DMS 273 (cell line): ENCODE data around the gene TEX36.
"Not testable (repeated sequence)": the region's sequence is repeated elsewhere in the genome, so short reads cannot be mapped to it uniquely, and the experiment has no call there.

Experiments
- DNase-seq: peaks from one replicate; lab custom pipeline; 2025; ENCODE audit not compliant: unreplicated experiment; lab: John Stamatoyannopoulos, UW

TEX36 gene

DNA sequence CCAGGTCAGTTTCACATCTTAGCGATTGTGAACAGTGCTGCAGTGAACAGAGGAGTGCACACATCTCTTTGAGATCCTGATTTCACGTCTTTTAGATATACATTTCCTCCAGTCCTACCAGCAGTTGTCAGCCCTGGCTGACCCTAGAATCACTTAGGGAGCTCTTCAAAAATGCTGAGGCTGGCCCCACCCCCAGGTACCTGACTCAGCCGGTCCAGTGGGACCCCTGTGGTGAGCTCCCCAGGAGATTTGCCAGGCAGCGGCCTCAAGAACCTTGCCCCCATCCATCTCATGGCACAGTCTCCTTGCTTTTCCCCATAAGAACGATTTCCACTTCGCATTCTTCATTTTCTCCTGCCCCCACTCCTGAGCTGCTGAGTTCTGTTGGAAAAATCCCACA lies 45.5 kb downstream of the TEX36 start:
- no peak for DNase-seq

DNA sequence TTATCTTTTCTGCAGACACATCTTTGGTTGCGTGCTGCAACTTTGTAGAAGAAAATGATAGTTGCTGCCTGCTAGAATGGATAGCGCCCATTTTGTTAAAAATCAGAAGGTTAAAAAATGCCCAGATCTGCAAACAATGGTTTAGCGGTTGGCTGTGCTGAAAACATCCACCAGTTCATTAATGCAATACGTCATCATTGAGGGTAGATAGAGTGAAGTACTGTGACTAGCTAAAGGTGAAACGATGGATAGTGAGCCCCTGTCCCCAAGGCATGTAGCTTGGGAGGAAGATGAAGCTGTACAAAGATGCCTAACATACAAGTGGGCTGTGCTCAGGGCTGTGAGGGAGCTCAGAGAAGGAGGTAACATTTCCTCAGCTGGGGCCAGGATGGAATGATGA lies 48.4 kb downstream of the TEX36 start:
- no peak for DNase-seq

DNA sequence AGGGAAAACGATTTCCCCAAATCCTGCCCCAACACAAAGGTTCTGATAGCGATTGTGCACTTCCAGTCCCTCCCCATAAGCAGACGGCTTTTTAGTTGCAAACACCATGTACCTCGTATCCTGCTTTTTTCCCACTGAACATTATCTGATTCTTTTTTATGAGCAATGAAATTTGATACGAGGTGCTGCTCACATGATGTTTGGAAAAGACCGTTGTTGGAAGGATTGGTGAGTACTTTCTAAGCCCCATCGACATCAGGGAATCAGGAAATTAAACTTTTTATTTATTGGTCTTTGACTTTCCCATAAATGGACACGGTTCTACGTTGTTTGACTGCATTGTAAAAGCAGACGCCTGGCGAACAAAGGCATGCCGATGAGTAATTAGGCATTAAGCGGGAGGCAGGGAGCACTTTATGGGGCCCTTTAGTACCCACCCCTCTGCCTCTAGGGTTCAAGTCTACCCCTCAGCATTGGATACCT lies 49.4 kb downstream of the TEX36 start:
- DNase-seq, result peak; percentile 14

DNA sequence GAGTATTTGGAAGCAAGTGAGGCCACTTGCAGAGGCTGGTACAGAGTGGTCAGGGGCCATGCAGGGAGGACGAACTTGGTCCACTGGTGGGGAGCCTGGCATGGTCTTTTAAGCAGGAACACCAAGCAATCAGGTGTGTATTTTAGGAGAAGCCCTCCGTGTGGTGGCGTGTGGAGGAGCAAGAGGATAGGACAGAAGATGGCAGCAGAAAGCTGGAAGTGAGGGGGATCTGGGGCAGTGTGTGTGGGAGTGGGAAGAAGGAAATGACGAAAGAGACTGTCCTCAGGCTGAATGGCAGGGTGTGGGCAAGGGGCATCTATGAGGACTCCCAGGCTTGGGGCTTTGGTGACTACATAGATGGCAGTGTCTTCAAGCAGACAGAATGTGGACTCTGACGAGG lies 51.2 kb downstream of the TEX36 start:
- DNase-seq, result no peak

DNA sequence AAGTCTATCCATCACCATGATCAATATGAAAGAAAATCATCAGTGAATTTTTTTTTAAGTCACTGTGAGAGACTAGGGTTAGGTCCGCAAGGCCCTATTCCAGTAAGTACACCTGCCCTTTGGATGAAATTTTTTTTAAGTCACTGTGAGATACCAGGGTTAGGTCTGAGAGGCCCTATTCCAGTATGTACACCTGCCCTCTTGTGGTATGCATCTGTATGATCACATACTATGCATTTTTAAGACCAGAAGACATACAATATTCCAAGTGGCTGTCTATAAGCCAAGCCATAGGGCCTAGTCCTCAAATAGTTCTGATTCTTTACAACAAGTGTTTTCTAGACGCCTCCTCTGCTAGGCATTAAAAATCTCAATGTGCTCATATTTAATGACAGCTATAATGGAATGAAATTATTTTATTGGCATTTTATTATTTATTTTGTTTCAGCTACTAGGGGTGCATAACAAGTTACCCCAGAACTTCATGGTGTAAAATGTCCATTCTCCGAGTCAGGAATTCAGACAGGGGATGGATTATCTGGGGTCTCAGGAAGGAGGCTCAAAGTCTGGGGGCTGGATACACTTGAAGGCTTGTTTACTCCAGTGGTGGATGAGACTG lies 53.1 kb downstream of the TEX36 start:
- peak; percentile 51 for DNase-seq

- no peak for DNase-seq
These were observed 54.6 kb downstream of the TEX36 start for GRCh38 chr10:125628104-125629049.

DNA sequence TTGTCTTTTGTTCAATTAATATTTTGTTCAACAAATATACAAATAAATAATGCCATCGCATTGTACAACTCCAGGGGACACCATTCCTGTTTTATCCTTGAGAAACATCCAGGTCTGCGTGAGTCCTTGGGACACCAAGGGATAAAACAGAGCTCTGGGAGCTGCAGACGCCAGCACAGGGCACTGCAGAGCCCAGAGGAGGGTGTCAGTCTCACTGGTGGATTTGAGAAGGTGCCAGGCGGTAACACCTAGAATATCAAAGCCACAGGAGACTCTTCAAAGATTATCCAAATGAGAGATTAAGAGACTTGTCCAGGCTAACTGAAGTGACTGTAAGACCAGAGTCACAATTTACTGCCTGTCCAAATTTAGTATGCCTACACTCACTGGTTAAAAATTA lies 55.3 kb downstream of the TEX36 start:
- no peak for DNase-seq

DNA sequence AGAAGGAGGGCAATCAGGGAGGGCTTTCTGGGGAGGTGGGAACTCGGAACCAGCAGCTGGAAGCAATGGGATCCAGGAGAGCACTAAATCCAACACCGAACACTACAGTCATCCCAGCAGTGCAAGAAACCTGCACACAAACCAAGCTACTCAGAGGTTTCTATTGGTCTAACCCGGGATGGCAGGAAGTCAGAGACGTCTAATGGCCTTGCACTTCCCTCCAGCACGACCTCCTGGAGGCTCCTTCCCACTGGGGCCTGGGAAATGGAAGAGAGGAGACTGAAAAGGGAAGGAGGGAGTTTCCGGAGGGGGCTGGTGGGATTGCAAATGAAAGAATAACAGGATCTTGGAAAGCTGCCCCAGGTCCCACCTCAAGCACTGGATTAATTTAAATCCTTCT lies 56.3 kb downstream of the TEX36 start:
- DNase-seq, result no peak

- no peak for DNase-seq
These were observed 57.4 kb downstream of the TEX36 start for GRCh38 chr10:125625586-125625985.

- no peak for DNase-seq
These were observed 58.2 kb downstream of the TEX36 start for GRCh38 chr10:125624800-125625199.

- no peak for DNase-seq
These were observed 61.9 kb downstream of the TEX36 start for GRCh38 chr10:125621052-125621451.

DNA sequence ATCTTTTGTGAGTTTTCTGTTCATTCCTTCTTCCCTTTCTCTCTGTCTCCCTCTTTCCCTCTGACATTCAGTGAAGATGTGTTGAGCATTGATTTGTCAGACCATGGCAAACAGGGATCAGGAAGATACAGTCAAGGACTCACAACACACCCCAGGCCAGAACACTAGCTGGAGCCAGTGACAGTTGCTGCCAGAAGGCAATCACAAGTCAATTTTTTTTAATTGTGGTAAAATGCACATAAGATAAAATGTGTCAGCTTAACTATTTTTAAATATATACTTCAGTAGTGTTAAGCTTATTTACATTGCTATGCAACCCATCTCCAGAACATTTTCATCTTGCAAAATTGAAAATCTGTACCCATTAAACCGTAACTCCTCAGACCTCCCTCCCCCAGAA lies 62.6 kb downstream of the TEX36 start:
- DNase-seq, result no peak

GRCh38 chr10:125613062-125613461 lies 69.9 kb downstream of the TEX36 start:
- not testable (repeated sequence) for DNase-seq

DNA sequence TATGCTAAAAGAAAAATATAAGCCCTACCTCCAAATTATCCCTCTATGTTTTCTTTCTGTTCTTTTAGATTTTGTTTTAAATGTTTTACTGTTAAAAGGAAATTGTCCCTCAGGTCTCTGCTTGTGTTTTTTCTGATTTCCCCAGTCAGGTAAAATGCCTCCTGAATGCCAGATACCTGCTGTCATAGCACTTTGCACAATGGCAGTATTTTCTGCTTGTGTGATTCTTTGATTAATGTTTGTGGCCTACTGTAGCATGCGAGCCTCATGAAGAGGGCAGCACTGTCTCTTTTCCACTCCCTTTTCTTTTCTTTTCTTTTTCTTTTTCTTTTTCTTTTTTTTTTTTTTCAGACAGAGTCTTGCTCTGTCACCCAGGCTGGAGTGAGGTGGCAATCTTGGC lies 71.2 kb downstream of the TEX36 start:
- DNase-seq, result no peak

GRCh38 chr10:125611216-125611615 lies 71.7 kb downstream of the TEX36 start:
- no peak for DNase-seq

DNA sequence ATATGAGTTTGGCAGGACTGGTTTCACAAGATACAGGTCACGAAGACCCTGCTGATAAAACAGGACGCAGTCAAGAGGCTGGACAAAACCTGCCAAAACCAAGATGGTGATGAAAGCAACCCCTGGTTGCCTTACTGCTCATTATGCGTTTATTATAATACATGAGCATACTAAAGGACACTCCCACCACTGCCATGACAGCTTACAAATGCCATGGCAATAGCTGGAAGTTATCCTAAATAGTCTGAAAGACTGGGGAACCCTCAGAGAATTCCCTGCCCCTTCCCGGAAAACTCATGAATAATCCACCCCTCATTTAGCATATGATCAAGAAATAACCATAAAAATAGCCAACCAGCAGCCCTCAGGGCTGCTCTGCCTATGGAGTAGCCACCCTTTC lies 73.1 kb downstream of the TEX36 start:
- DNase-seq, result no peak

DNA sequence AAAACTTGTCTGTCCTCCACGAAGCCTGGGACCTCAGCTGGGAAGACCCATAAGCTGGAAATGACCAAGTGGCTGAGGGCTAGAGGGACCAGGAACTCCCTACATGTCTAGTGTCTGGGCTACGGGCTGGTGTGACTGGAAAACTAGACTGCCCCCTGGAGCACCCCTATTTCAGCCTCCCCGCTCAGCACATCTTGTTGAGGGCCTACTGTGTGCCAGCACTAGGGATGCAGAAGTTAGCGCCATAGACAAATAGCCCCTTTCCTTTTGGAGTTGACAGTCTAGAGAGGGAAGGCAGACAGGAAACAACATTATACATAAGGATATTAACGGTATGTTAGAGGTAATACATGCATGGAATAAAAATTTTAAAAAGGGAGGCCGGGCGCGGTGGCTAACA lies 74.5 kb downstream of the TEX36 start:
- DNase-seq, result no peak

DNA sequence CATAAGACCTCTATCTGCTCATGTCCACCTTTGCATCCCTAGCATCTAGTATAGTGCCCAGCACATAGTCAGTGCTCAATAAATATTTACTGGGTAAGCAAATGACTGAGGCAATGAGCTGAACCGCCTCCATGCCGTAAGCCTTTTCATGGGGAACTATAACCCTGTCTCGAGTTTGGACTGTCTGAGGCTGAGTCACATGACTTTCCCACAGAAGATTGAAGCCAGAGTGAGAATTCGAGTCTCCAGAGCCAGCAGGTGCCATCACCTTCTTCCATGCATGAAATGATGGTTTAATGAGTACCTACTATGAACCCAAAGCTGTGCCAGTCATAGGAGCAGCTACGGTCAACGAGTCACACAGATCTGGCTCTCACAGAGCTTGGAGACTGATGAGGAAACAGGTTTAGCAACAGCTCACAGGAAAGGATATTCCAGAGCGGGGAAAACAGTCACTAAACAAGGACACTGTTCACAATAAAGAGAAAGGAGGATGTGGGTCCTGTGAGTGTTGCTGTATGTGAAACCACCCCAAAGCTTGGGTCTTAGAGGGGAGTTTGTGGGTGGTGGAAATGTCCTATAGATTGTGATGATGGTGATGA lies 75.2 kb downstream of the TEX36 start:
- DNase-seq, result no peak

GRCh38 chr10:125606414-125607010 lies 76.5 kb downstream of the TEX36 start:
- DNase-seq, result no peak
